Stimulated activated CD4-positive, alpha-beta T cell treated with anti-CD3 and anti-CD28 coated beads, Interleukin-1b, Interleukin-23, amount 100 ng/mL, for 24 hours (primary cell): ENCODE results near the gene MGRN1.

Source experiments
- DNase-seq, 4 experiments: peaks; one replicate each; pipeline ENCODE4 v3.0.0-alpha.2; 2020; ENCODE audit warnings: low read depth in 4 of 4, low spot score in 1 of 4

MGRN1 gene

DNA sequence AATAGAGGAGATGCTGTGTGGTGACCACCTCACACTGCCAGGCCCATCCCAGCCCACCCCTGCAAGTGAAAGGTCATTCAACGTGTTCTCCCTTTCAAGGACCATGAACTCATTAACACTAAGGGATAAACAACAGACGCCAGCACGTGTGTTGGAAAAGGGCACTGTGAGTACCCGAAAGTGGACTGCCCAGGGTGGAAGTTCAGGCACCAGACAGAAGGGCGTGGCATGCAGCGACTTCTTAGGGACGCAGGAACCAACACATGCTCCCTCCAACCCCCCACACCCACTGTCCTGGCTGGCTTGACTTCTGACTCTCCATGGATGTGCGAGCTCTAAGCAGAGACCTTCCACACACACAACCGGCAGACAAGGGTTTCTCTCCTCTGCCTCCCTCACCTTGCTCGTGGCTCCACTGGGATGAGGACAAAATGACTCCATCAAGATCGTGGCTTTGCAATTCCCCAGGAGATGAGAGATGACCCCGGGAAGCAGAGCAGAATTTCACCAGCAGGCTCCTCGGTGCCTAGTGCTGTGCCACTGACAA lies 20.9 kb upstream of the MGRN1 start:
- no peak for DNase-seq

DNA sequence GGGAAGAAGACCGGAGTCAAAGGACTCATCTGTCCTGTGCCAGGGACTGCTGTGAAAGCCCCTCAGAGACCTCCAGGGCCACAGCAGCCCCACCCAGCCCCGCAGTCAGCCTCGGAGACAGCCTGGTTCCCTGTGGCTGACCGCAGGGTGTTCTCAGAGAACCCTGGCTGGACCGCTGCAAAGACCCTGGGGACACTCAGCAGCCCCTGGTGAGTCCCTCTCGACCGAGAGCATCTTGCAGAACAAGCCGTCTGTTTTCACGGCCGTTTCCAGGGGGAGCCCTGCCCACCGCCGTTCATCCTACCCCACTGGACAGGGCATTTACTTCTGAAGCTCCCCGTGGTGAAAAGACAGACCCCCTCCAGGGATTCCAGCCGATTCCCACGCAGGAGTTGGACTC lies 20.2 kb upstream of the MGRN1 start:
- DNase-seq, result no peak

DNA sequence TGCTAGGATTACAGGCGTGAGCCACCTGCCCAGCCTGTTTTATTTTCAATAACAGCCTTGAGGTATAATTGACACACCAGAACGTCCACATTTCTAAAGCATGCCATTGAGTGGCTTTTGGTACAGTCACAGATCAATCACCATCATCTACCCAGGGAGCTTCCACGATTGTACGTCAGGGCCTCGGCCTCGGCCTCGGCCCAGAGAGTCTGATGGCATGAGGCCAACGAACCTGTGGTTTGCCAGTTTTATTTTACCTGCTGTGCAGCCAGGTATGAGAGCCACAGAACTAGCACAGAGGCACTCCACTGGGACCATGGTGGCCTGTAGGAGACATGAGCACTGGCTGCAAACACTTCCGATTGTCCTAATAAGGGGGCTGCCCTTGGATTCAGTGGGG lies 18.3 kb upstream of the MGRN1 start:
- DNase-seq, result no peak

DNA sequence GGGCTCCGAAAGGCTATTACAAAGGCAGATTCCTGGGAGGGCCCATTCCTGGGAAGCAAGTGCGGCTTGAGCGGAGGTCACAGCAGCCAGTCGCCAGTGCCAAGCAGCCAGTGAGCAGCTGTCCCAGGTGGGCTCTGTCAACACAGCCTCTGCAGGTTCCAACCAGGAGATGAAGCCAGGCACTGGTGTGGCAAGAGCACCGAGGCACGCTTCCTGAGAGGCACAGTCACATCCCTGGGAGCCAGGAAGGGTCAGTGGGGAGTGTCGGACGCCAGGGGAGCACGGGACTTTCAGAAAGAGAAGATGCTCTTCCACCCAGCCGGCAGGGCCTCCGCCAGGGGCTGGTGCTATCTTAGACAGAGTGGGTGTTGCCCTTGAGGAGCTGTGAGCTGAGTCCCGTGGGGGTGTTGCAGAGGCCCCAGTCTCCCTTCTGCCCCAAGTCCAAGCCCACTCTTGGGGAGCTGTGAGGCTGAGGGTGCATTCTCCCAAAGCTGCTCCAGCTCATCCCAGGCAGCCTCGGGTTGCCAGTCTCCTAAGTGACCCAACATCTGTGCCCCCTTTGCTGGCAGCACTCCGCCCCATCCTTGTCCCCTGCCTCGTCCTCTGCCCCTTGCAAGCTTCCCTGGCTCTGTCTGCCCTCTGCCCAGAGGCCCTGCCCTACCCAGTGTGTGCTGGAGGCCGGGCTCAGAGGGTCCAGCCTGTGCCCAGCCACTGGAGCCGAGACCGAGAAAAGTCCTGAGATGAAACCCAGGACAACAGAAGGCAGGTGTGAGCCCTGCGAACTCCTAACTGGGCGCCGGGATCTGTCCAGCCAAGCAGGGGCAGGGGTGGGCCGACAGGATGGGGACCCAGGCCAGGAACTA lies 16.6 kb upstream of the MGRN1 start:
- no peak for DNase-seq

- DNase-seq, result no peak
Measured at GRCh38 chr16:4608704-4608980, 16.0 kb upstream of the MGRN1 start.

DNA sequence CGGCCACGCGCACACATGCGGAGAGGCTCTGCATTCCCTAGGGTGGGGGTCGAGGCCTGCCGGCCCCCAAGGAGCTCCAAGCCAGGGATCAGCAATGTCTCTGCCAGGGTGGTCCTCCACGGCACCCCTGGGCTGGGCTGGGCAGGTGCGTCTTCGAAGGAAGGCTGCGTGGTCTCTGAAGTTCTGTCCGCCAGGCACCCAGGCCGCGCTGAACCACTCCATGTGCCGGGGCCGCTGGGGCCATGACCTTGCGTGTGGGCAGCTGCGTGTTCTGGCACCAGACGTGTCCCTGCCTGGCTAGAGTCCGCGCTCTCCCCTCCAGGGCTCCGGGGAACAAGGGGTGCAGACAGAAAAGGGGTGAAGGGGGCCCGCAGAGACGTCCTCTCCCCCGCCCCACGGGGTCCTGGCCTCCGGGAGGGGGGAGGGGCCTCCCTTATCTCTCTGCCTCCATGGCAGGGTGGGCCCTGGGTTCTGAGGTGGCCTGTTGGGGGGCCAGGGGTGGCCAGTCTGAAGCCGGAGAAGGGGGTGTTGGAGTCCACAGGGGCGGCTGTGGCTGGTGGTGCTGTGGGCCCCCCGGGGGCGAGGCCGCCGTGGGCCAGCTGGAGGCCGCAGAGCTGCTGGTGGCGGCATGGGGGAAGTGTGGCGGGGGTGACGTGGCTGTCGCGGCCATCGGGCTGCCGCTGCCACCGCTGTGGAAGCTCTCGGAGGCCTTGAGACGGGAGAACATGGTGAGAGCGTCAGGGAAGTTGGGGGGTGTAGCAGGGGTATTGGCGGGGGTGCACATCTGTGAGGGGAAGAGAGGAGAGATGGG lies 15.2 kb upstream of the MGRN1 start:
- no peak for DNase-seq

DNA sequence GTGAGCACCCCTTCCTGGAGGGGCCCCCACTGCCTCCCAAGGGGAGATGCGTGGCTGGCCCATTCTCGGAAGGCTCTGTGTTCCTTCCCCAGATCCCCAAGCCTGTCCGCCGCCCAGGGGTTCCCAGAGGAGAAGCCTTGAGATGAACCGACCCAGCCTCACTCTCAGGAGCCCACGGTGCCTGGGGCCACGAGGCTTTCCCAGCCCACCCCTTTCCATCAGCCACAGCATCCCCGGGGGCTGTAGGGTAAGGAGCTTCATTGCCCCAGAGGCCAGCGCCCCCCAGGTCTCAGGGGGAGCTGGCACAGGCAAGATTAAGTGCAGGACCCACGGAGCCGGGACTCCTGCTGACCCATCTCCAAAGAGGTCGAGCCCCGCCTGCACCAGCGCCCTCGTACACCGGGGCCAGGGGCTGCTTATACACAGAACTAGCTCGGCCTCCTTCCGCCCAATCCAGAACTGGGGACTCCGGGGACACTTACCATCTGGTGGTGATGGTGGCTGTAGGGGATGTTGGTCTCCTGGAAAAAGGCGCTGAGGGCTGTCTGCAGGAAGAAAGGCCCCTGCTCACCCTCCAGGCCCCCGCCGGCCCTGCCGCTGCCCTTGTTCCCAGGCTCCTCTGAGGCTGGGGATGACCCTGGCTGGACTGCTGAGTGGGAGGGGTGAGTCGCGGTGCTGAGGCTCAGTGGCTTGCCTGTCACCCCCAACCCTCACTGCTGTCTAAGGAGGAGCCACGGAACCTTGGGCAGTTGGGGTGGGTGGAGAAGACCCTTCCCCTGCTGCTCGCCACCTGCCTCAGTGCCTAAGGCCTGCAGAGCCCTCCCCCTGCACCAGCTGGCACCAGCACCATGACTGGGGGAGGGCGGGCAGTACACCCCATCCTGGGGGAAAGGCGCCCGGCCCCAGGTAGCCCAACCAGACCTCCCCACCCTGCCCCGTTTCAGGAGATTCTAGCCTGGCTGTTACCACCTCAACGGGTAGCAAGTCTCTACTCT lies 14.3 kb upstream of the MGRN1 start:
- no peak for DNase-seq

GRCh38 chr16:4611337-4612021 lies 13.1 kb upstream of the MGRN1 start:
- DNase-seq, result no peak

DNA sequence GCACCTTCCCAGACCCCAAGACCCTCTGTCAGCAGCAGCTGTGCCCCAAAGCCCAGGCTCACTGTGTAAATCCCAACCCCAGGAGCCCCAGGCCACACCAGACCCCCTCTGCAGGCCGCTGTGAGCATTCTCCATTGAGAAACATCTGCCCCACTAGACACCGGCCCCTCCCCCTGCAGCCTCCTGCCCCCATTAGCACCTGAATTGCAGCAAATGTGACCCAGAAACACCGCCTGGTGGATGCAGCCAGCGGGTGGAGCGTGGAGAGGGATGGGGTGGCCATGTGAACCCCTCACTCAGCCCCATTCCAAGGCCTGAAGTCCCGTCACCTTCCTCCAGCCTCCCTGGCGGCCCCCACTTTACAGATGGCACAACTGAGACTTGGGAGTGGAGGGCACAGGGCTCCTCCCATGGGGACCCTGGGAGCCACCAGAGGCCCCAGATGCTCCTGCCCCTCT lies 12.1 kb upstream of the MGRN1 start:
- DNase-seq, result no peak

DNA sequence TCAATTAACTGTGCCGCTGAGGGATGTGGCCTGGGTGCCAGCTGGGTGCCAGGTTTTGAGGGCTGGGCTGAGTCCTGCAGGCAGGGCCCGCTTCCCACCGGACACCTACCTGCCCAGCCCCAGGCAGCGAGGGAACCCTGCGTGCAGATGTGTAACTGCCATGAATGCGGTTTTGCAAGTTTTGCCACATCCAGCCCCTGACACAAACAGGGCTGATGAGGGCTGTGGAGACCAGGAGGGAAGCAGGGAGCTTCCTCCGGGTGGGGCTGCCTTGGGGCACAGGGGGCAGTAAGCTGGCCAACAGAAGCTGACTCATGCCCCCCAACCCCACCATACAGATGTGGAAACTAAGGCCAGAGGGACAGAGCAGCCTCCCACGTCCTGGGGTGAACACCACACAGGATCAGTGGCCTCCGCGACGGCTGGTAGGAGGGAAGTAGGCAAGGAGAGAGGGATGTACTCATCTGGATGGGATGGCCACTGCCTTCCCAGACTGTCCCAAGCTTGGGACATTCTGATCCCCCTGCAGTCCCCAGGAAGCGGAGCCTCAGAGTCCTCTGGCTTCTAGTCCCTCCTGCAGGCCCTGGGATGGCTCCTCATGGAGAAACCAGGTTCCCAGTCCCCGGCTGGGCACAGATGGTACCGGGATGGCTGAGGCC lies 11.5 kb upstream of the MGRN1 start:
- DNase-seq, result no peak

- DNase-seq, result peak in 1 of 4 experiments; percentile 9
Measured at GRCh38 chr16:4613636-4614570, 10.7 kb upstream of the MGRN1 start.

DNA sequence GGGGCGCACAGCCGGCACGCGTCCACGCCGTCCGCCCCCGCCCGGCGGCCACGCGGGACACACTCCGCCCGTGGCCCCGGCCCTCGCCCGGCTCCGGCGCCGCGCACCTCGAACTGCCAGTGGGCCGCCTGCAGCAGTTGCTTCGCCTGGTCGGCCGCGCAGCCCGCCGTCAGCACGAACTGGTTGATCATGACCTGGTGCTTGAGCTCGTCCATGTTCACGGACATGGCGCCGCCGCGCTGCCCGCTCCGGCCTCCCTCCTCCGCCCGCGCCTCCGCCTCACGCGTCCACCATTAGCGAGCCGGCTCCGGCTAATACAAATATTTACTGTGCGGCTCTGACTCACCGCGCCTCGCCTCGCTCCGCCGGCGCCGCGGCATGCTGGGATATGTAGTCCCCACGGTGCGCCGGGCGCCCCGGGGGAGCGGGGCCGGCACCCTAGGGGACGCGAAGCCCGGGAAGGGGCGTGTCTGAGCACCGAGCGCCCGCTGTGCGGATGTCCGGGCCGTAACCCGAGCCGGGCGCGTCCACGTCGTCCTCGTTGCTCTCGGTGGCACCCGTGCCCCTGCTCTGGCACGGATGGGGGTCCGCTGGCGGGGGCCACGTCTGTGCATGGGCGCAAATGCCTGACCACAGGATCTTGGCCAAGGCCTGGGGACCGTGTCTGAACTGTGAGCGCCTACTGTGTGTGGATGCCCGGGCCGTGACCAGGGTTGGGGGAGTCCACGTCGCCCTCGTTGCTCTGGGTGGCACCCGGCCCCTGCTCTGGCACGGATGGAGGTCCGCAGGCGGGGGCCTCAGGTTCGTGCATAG lies 9.8 kb upstream of the MGRN1 start, which contains the start of gene UBALD1:
TSS of gene UBALD1 (minus strand) at position 318 of the 813 bp plus-strand sequence. CDS start at position 227, 91 bp downstream.
- DNase-seq, result peak; percentile 53 to 79 (median 62)

DNA sequence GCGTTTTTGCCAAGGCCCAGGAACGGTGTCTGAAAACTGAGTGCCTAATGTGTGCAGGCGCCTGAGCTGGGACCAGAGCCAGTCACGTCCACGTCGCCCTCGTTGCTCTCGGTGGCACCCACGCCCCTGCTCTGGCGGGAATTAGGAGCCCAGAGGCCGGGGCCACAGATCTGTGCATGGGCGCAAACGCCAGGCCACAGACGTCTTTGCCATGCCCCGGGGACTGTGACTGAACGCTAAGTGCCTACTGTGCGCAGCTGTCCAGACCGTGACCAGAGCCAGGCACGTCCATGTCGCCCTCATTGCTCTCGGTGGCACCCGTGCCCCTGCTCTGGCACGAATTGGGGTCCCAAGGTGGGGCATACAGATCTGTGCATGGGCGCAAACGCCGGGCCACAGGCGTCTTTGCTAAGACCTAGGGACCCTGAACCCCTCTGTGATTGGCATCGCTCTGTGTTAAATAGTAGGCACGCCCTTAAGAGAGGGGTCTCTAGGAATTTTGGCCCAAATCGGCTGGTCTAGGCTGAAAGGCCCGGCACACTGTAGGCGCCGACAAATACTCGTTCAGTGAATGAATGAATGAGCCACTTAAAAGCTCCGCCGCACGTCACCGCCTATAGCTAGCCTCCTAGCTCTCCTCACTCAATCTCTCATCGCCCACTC lies 9.1 kb upstream of the MGRN1 start:
- no peak for DNase-seq

GRCh38 chr16:4616047-4616811 lies 8.4 kb upstream of the MGRN1 start:
- DNase-seq, result peak; percentile 97 to 99 (median 98)

DNA sequence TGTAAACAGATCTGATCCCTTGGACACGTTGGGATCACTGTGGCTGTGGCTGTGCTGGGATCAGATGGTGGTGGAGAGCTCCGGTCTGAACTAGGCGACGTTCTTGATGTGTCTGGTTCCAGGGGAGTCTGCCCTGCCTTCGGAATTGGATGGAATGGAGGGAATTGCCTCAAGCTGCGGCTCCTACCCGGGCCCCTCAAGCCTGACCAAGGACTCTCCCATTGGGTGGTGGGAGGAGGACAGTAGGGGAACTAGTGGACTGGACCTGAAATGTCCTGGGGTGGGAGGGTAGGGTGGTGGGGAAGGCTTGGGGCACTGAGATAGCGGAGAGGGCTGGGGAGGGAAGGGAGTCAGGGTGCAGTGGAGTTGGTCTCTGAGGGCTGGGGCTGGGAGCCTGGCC lies 6.7 kb upstream of the MGRN1 start:
- DNase-seq, result no peak

DNA sequence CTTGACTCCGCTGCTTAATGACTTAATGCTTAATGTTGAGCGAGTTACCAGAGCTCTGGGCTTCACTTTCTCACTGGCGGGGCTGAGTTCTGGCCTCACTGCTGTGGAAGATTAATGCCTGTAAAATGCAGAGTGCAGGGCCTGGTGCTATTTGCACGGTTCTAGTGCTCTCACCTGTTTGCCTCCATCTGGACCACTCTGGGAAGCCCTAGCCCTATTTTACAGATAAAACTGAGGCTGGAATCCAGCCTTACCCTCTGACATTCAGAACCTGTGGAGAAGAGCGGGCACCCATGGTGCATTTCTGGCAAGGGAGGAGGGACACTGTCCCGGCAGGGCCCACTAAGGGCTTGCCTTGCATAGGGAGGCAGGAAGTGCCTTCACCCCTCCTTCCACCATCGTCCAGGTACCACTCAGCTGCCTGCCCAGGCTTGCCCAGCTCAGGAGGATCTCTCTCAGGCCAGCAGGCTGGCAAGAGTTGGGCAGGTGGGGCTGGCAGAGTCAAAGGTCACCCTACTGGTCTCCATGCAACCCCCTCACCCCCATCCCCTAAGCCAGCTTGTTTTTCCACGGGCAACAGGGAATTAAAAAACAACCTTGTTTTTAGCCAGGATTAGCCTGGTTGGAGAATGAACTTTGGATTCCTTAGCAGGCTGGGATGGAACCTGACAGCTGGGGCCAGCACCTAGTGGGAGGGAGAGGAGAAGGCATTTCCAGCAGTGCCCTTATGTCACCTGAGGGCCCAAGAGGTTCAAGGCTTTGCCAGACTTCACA lies 5.8 kb upstream of the MGRN1 start:
- DNase-seq, result no peak
